OCI-LY7 (cell line): ENCODE results near the gene GP1BA. TPM values are rescaled to one million over a fixed set of nuclear protein-coding genes. Genes with fewer than 3 reads are reported as not detected.

Experiments used
- BruUV-seq: library from RNA; stranded (reverse); fragments of 400-500 nt; replicated peaks from 2 replicates; lab custom pipeline; 2021; lab: Mats Ljungman, UMichigan
- CTCF ChIA-PET: fragments of 300-600 bp; sonication (Branson Sonifier 250); formaldehyde crosslinking; loops from one replicate; lab custom pipeline; 2022; ENCODE audit warnings: antibody characterized with exemption; ENCODE audit not compliant: unreplicated experiment; lab: Charles Lee
- POLR2A ChIA-PET: fragments of 300-600 bp; sonication (Branson Sonifier 250); formaldehyde crosslinking; loops from one replicate; lab custom pipeline; 2022; ENCODE audit warnings: antibody characterized with exemption; lab: Charles Lee
- DNase-seq: peaks from one replicate; pipeline ENCODE4 v3.0.0-alpha.2; 2015; ENCODE audit warnings: low spot score
- H2AFZ ChIP-seq: fragments of 200-600 bp; sonication (generic), shearing (Covaris generic); 2 replicates; pipeline ENCODE4 v1.6.1; 2014; ENCODE audit warnings: mild to moderate bottlenecking, antibody characterized with exemption, low read length, moderate library complexity
- H3K27ac ChIP-seq: fragments of 200-600 bp; sonication (generic); 2 replicates; pipeline ENCODE4 v1.5.1; 2014; ENCODE audit warnings: mixed run types, low read depth, mild to moderate bottlenecking, moderate library complexity, low read length, inconsistent platforms; ENCODE audit not compliant: poor library complexity, severe bottlenecking
- H3K36me3 ChIP-seq: fragments of 200-600 bp; sonication (generic); 2 replicates; pipeline ENCODE4 v1.6.1; 2014; ENCODE audit warnings: mild to moderate bottlenecking, antibody characterized with exemption, low read length, moderate library complexity, mixed read lengths; ENCODE audit not compliant: insufficient read depth
- H3K4me1 ChIP-seq: fragments of 200-600 bp; sonication (generic); 2 replicates; pipeline ENCODE4 v1.5.1; 2014; ENCODE audit warnings: mild to moderate bottlenecking, low read length; ENCODE audit not compliant: insufficient read depth, poor library complexity, severe bottlenecking
- H3K4me2 ChIP-seq: fragments of 200-600 bp; sonication (generic); 2 replicates; pipeline ENCODE4 v1.6.1; 2014; ENCODE audit warnings: mild to moderate bottlenecking, low read length
- H3K4me3 ChIP-seq: fragments of 200-600 bp; sonication (generic); 2 replicates; pipeline ENCODE4 v1.5.1; 2014; ENCODE audit warnings: mild to moderate bottlenecking, low read depth, low read length; ENCODE audit not compliant: poor library complexity, severe bottlenecking
- H3K79me2 ChIP-seq: fragments of 200-600 bp; sonication (generic); 2 replicates; pipeline ENCODE4 v1.6.1; 2016; ENCODE audit warnings: low read depth, mild to moderate bottlenecking, low read length, moderate library complexity, mixed read lengths; ENCODE audit not compliant: insufficient read depth
- H3K9me2 ChIP-seq: fragments of 200-600 bp; sonication (generic); 2 replicates; pipeline ENCODE4 v1.6.1; 2016; ENCODE audit warnings: mild to moderate bottlenecking, low read length, mixed read lengths; ENCODE audit not compliant: insufficient read depth
- H3K9me3 ChIP-seq: fragments of 200-600 bp; sonication (generic); 2 replicates; pipeline ENCODE4 v1.6.1; 2014; ENCODE audit warnings: mild to moderate bottlenecking, mixed run types, low read length, mixed read lengths
- H4K20me1 ChIP-seq: fragments of 200-600 bp; sonication (generic); 2 replicates; pipeline ENCODE4 v1.6.1; 2014; ENCODE audit warnings: mild to moderate bottlenecking, antibody characterized with exemption, low read length, moderate library complexity, mixed read lengths; ENCODE audit not compliant: insufficient read depth
- CTCF ChIP-seq: fragments of 200-600 bp; sonication (generic); conservative IDR thresholded peaks from 2 replicates; pipeline ENCODE4 v1.5.1; 2014; ENCODE audit warnings: mild to moderate bottlenecking, antibody characterized with exemption, low read length, moderate library complexity, mixed read lengths
- EZH2phosphoT487 ChIP-seq: fragments of 200-600 bp; sonication (generic); IDR thresholded peaks from 2 replicates; pipeline ENCODE4 v1.6.1; 2018; ENCODE audit warnings: low read depth, borderline replicate concordance, mild to moderate bottlenecking, mixed run types, antibody characterized with exemption, low read length, moderate library complexity, mixed read lengths
- intact Hi-C: fragments of 100-400 bp; cut with micrococcal nuclease; formaldehyde crosslinking; loops from one replicate; pipeline ENCODE4 v1.10.0; 2022; ENCODE audit not compliant: unreplicated experiment
- total RNA-seq, 2 experiments: library from RNA; depleted of rRNA in 1 of 2; stranded (reverse); fragments of >200 nt in 1 of 2; shearing (Covaris generic) in 1 of 2; gene quantifications; 2 replicates each; pipeline ENCODE4 v1.2.3, GENCODE V29; 2014 to 2022

GP1BA gene
- total RNA-seq, 2 experiments from 2014 or later: not detected

DNA sequence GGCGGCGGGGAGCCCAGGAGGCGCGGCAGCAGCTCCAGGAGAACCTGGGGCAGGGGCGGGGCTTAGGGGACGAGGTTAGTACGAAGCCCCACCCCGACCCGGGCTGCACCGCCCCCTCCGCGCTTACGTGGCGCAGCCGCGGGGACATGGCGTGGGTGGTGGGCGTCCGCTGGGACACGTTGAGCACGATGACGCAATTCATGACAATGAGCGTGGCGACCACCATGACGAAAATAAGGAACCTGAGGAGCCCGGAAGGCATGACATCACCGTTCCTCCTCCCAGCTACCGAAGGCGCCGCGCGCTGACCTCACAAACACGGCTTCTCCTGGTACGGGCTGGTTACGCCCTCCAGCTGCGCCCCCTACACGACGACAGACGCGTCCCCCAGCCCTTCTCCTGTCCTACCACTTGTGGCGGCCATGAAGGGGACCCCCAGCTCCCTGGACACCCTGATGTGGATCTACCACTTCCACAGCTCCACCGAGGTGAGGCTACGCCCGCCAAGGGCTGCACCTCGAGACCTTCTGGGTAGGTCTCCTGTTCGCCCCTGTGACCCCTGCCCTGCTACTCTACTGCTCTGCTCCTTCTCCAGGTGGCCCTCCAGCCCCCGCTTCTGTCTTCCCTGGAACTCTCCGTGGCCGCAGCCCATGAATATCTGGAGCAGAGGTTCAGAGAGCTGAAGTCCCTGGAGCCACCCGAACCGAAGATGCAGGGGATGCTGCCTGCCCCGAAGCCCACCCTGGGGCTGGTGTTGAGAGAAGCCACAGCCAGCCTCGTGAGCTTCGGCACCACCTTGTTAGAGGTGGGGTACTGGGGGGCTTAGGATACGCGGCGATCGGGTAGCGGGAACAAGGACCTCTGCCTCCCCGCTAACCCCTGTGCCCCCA lies 32.5 kb upstream of the GP1BA start, which contains the start of gene C17orf107:
Gene C17orf107, plus strand, starts transcription at position 196 of the 890 bp plus-strand sequence. Its CDS starts 227 bp downstream, at position 423.
- no peak for DNase-seq
- CTCF ChIA-PET: no interaction called here
- Histone ChIP-seq H3K27ac (no peak within 1 kb of the TSS), H3K9me2 (no peaks in the 10 kb centered on the region), H3K4me3 (no peak within 1 kb of the TSS), H3K9me3 (no peaks in the 10 kb centered on the region), H4K20me1 (no peaks in the 10 kb centered on the region), H3K36me3 (peaks cover 26% of the 10 kb centered on the region; the same call in 1 of the 2 replicates), H2AFZ (no peak within 1 kb of the TSS), H3K79me2 (no peaks in the 10 kb centered on the region), H3K4me2 (peak within 1 kb of the TSS; percentile 19; the same call in 1 of the 2 replicates), H3K4me1 (peaks cover 9% of the 10 kb centered on the region)
- intact Hi-C loops: loop anchor here (5.0 to 10.0 kb wide), 2 partner anchors 265 to 332 kb away; no protein-coding TSS in a partner anchor
- TF ChIP-seq EZH2phosphoT487: no peak
- no peak for TF ChIP-seq CTCF
- no TSS peak for BruUV-seq
- POLR2A ChIA-PET: interaction anchor here (0.5 kb wide), 1 partner anchor 442 kb away, joined by 3 read pairs; no protein-coding TSS in a partner anchor

- Histone ChIP-seq H3K9me3 (no peaks in the 10 kb centered on the region), H3K79me2 (no peaks in the 10 kb centered on the region), H3K27ac (no peak overlapping the region), H3K4me3 (peak overlapping the region; percentile 43), H4K20me1 (no peaks in the 10 kb centered on the region), H3K9me2 (no peaks in the 10 kb centered on the region), H3K36me3 (peaks cover 17% of the 10 kb centered on the region; the same call in 1 of the 2 replicates), H3K4me2 (peak overlapping the region; percentile 40), H2AFZ (no peak overlapping the region), H3K4me1 (peaks cover 9% of the 10 kb centered on the region)
- no peak for TF ChIP-seq CTCF
- TF ChIP-seq EZH2phosphoT487: no peak
- POLR2A ChIA-PET: interaction anchor here (0.5 kb wide), 1 partner anchor 443 kb away, joined by 3 read pairs; no protein-coding TSS in a partner anchor
- CTCF ChIA-PET: no interaction called here
- DNase-seq: peak; percentile 14
- intact Hi-C loops: loop anchor here (5.0 to 10.0 kb wide), 2 partner anchors 266 to 333 kb away; no protein-coding TSS in a partner anchor
- no TSS peak for BruUV-seq
Observed at GRCh38 chr17:4900231-4901107, 31.6 kb upstream of the GP1BA start.
